COLO829 (cell line): Measurements from ENCODE around the gene UBE2L6.
"Not testable (repeated sequence)": the region's sequence is repeated elsewhere in the genome, so short reads cannot be mapped to it uniquely, and the experiment has no call there.

ENCODE experiments used
- DNase-seq: peaks from one replicate; pipeline ENCODE4 v3.0.0; 2012; ENCODE audit warnings: low spot score

Gene UBE2L6

GRCh38 chr11:57566905-57567514, 462 bp downstream of the UBE2L6 start:
- DNase-seq, result no peak

GRCh38 chr11:57566005-57566904, 1.2 kb downstream of the UBE2L6 start:
- no peak for DNase-seq

- DNase-seq, result no peak
Observed at GRCh38 chr11:57562596-57562995, 4.9 kb downstream of the UBE2L6 start.

GRCh38 chr11:57560146-57560545, 7.3 kb downstream of the UBE2L6 start:
- no peak for DNase-seq

- DNase-seq, result no peak
Observed at GRCh38 chr11:57556041-57556440, 11.4 kb downstream of the UBE2L6 start.

GRCh38 chr11:57555393-57555792, 12.1 kb downstream of the UBE2L6 start:
- DNase-seq, result no peak

- DNase-seq, result no peak
Observed at GRCh38 chr11:57552479-57552878, 15.0 kb downstream of the UBE2L6 start.

GRCh38 chr11:57551941-57552340, 15.5 kb downstream of the UBE2L6 start:
- DNase-seq, result no peak

GRCh38 chr11:57549983-57550382, 17.5 kb downstream of the UBE2L6 start:
- no peak for DNase-seq

GRCh38 chr11:57547854-57548377, 19.6 kb downstream of the UBE2L6 start:
- no peak for DNase-seq

GRCh38 chr11:57546869-57547475, 20.5 kb downstream of the UBE2L6 start:
- DNase-seq, result no peak

- DNase-seq, result no peak
Observed at GRCh38 chr11:57546451-57546850, 21.0 kb downstream of the UBE2L6 start.

GRCh38 chr11:57545883-57546282, 21.6 kb downstream of the UBE2L6 start:
- no peak for DNase-seq

GRCh38 chr11:57544566-57544965, 22.9 kb downstream of the UBE2L6 start:
- no peak for DNase-seq

GRCh38 chr11:57543593-57543992, 23.9 kb downstream of the UBE2L6 start:
- no peak for DNase-seq

GRCh38 chr11:57542582-57542981, 24.9 kb downstream of the UBE2L6 start:
- DNase-seq, result no peak

- no peak for DNase-seq
Observed at GRCh38 chr11:57541169-57541568, 26.3 kb downstream of the UBE2L6 start.

GRCh38 chr11:57539342-57539741, 28.1 kb downstream of the UBE2L6 start:
- no peak for DNase-seq

GRCh38 chr11:57536947-57537619, 30.4 kb downstream of the UBE2L6 start, which contains the start of gene SMTNL1:
SMTNL1 (plus strand) TSS chr11:57537595; CDS start chr11:57542643, 5,048 bp downstream.
- DNase-seq, result no peak

GRCh38 chr11:57534449-57534848, 33.0 kb downstream of the UBE2L6 start:
- not testable (repeated sequence) for DNase-seq

- DNase-seq, result peak; percentile 91
Observed at GRCh38 chr11:57530596-57531507, 36.6 kb downstream of the UBE2L6 start, which contains the start of gene TIMM10. TIMM10 (minus strand) TSS chr11:57530754; CDS start chr11:57530189, 565 bp downstream.
